NB4 (cell line): ENCODE data around the gene UBXN10.

Experiments used
- DNase-seq: peaks from one replicate; pipeline ENCODE4 v3.0.0; 2010; ENCODE audit warnings: low read depth
- H3K4me3 ChIP-seq: one replicate; pipeline ENCODE4 v1.5.1; 2011; ENCODE audit warnings: mild to moderate bottlenecking, low read depth, low read length, moderate library complexity
- MYC ChIP-seq: IDR thresholded peaks from 2 replicates; pipeline ENCODE4 v1.6.1; 2011; ENCODE audit warnings: low read depth, low read length
- POLR2A ChIP-seq: IDR thresholded peaks from 2 replicates; pipeline ENCODE4 v1.6.1; 2011; ENCODE audit warnings: mild to moderate bottlenecking; ENCODE audit not compliant: insufficient read length; ENCODE audit errors: extremely low read depth
- TF ChIP-seq, protein P1 (sequence below): IDR thresholded peaks from 2 replicates; pipeline ENCODE4 v1.6.1; 2011; ENCODE audit warnings: low read depth, low read length
- TF ChIP-seq, protein P2 (sequence below): IDR thresholded peaks from one replicate; pipeline ENCODE4 v1.5.1; 2012; ENCODE audit warnings: low read depth, low read length

Gene UBXN10

GRCh38 chr1:20189664-20190063, 3.8 kb downstream of the UBXN10 start:
- H3K4me3 ChIP-seq: no peak overlapping the region
- DNase-seq: no peak
- TF ChIP-seq MYC: no peak
- TF ChIP-seq, protein P1, sequence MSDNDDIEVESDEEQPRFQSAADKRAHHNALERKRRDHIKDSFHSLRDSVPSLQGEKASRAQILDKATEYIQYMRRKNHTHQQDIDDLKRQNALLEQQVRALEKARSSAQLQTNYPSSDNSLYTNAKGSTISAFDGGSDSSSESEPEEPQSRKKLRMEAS: no peak
- TF ChIP-seq, protein P2, sequence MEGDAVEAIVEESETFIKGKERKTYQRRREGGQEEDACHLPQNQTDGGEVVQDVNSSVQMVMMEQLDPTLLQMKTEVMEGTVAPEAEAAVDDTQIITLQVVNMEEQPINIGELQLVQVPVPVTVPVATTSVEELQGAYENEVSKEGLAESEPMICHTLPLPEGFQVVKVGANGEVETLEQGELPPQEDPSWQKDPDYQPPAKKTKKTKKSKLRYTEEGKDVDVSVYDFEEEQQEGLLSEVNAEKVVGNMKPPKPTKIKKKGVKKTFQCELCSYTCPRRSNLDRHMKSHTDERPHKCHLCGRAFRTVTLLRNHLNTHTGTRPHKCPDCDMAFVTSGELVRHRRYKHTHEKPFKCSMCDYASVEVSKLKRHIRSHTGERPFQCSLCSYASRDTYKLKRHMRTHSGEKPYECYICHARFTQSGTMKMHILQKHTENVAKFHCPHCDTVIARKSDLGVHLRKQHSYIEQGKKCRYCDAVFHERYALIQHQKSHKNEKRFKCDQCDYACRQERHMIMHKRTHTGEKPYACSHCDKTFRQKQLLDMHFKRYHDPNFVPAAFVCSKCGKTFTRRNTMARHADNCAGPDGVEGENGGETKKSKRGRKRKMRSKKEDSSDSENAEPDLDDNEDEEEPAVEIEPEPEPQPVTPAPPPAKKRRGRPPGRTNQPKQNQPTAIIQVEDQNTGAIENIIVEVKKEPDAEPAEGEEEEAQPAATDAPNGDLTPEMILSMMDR: no peak

DNA sequence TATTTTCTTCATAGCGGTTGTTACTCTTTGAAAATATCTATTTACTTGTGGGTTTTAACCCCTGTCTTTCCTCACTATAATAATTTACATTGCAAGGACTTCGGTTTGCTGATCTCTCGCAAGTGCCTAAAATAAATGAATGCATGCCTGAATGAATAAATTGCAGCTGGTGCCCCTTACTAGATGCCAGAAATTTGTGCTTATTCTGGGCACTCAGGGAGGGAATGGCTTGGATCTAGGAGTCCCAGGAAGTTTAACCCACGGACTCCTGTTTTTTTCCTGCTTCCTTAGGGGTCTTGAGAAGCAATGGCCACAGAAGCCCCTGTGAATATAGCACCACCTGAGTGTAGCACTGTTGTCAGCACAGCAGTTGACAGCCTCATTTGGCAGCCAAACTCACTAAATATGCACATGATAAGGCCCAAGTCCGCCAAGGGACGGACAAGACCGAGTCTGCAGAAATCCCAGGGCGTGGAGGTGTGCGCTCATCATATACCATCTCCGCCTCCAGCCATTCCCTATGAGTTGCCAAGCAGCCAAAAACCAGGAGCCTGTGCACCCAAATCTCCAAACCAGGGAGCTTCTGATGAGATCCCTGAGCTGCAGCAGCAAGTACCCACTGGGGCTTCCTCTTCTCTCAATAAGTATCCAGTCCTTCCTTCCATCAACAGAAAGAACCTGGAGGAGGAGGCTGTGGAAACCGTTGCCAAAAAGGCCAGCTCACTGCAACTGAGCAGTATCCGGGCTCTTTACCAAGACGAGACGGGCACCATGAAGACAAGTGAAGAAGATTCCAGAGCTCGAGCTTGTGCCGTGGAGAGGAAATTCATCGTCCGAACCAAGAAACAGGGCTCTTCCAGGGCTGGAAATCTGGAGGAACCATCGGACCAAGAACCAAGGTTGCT, 4.6 kb downstream of the UBXN10 start:
- no peak for DNase-seq
- TF ChIP-seq, protein P2: no peak
- TF ChIP-seq MYC: no peak
- no peak overlapping the region for H3K4me3 ChIP-seq

DNA sequence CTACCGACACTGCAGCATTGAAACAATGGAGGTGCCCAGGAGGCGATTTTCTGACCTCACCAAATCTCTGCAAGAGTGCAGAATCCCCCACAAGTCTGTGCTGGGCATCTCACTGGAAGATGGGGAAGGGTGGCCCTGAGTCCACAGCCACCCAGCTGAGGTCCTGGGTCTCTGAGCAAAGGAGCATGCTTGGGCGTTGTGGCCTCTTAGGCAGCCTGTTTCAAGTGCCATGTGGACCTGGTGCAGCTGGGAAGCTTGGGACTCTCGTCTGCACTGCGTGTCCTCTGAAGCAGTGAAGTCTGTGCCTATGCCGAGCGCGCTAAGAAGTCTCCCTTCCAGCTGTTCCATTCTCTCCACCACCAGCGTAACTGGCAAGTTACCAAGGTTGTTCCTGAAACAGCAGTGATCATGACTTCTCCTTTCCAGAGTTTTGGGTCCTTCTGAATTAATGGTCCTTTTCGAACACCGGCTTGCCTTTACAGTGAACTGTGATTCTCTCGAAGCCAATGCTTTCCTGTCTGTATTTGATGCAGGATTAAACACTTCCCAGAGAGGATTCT, 5.5 kb downstream of the UBXN10 start:
- H3K4me3 ChIP-seq: no peak overlapping the region
- TF ChIP-seq MYC (no peak), POLR2A (no peak)
- TF ChIP-seq, protein P1: no peak
- TF ChIP-seq, protein P2: no peak
- DNase-seq: no peak

DNA sequence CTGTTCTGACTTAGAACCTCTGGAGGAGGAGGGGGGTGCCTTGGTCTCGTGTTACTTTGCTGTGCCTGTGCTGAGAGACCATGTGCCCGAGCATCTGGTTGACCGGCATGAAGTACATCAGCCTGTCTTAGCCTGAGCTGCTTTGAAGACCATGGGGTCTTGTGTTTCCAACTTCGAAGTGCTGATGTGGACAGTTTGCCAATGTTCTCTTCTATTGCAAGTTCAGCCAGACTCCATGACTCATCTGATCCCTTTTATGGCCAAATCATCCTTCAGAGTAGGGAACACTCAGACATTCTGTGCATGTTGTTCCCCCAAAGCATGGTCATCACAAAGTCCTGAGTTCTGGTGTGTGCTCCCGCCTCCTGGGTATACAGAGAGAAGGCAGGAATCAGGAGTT, 6.5 kb downstream of the UBXN10 start:
- H3K4me3 ChIP-seq: no peak overlapping the region
- DNase-seq: no peak
- TF ChIP-seq, protein P1: 0 out of 2 replicates have a peak, but pooled peaks have one; percentile 5
- TF ChIP-seq MYC: no peak
- no peak for TF ChIP-seq POLR2A

DNA sequence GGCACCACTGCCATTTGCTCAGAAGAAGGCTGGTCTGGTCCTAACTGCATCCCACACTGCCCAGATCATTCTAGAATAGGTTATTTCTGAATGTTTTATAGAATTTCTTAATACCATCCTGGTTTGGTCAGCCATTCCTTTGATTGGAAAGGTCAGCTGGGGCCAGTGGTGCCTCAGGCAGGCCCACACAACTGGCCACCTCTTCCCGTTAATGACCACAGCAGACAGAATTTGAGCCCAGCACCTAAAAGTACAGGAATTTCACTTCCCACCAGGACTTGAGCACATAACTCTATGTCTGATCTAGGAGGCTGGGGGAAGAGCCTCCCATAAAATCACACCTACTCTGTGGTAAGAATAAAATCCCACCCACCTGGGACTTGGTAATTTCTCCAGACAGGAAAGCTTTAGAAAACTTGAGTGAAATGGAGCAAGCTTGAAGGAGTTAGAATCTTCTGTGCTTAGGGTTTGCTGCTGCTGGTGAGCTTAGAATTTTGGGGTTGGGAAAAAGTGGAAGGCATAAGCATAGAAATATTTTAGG, 7.0 kb downstream of the UBXN10 start:
- no peak for DNase-seq
- TF ChIP-seq, protein P1: no peak
- TF ChIP-seq MYC (no peak), POLR2A (no peak)
- TF ChIP-seq, protein P2: no peak
- no peak overlapping the region for H3K4me3 ChIP-seq

- DNase-seq: no peak
- TF ChIP-seq MYC (no peak), POLR2A (no peak)
- TF ChIP-seq, protein P2: no peak
- TF ChIP-seq, protein P1: no peak
These were observed 8.3 kb downstream of the UBXN10 start for GRCh38 chr1:20194224-20194623.

More at GRCh38 chr1:20194224-20194623, 8.3 kb downstream of the UBXN10 start:
- no peak overlapping the region for H3K4me3 ChIP-seq
